HPDE6-E6E7 (cell line): ENCODE measurements around the gene ZSWIM6.

Experiments
- DNase-seq: peaks from one replicate; pipeline ENCODE4 v3.0.0; 2011; ENCODE audit warnings: missing footprints; ENCODE audit errors: extremely low spot score

Gene ZSWIM6

DNA sequence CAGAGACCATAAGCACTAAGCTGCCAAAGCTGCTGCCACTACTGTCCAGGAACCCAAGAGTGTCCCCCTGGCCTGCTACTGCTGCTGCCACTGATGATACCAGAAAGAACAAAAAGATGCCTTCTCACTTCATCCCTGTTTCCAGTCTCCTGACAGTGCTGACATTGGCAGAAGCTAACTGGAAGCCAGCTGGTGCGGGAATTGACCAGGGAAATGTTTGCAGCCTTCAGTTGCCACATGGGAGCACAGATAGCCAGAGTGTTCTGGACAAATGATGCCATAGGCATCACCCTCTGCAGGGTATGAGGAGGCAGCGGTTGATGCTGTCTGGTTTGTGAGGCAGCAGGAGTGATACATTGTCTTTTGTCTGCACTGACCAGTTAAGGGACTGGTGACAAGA, 258.4 kb downstream of the ZSWIM6 start:
- no peak for DNase-seq

- DNase-seq = no peak
Observed at GRCh38 chr5:61591859-61592258, 259.8 kb downstream of the ZSWIM6 start.

DNA sequence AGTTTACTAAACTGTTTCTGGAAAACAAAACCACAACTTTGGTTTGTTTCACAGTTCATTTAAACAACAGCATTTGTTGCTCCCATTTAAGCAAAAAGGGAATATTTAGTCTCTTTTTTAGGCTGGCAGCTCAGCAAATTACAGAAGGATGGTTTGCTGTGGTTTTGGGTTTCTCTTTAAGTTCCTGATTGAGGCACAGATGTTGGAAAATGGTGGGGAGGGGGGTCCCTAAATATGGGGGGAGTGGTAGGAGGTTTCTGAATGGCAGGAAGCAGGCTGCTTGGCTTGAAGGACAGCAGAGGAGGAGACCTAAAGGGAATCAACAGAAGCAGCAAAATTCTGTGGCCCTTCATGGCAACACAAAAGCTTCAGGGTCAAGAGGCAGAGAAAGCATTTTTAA, 263.4 kb downstream of the ZSWIM6 start:
- no peak for DNase-seq
